ENCODE measurements around the gene IER5. TPM values are rescaled to one million over a fixed set of nuclear protein-coding genes. Genes with fewer than 3 reads are reported as not detected.

Gene IER5
- total RNA-seq, 1 experiment from 2014 or later: 100 TPM

GRCh38 chr1:181061487-181061886, 27.0 kb upstream of the IER5 start:
- H3K4me1 ChIP-seq (ENCODE audit: insufficient read depth, low read length): no peaks in the 10 kb centered on the region
- no peaks in the 10 kb centered on the region for H3K36me3 ChIP-seq (ENCODE audit: low read depth, low read length)
- H4K20me1 ChIP-seq (ENCODE audit: low read length): no peaks in the 10 kb centered on the region
- no peak overlapping the region for H3K4me2 ChIP-seq (ENCODE audit: low read length)
- intact Hi-C loops (cut with micrococcal nuclease): no loop called here
- ATAC-seq: no peak
- TF ChIP-seq EZH2 (IDR thresholded peaks at IDR 0.05; ENCODE audit: low read length, unreplicated experiment) (no peak), EZH2phosphoT487 (IDR thresholded peaks at IDR 0.05; ENCODE audit: borderline replicate concordance, low read length) (no peak), CTCF (conservative IDR thresholded peaks at IDR 0.05; ENCODE audit: low read depth, low read length) (no peak)
- no peaks in the 10 kb centered on the region for H3F3A ChIP-seq (ENCODE audit: low read length, unreplicated experiment)
- H2AFZ ChIP-seq (ENCODE audit: low read length): no peak overlapping the region
- POLR2A ChIA-PET (ENCODE audit: unreplicated experiment): no interaction called here
- no peaks in the 10 kb centered on the region for H3K79me2 ChIP-seq (ENCODE audit: low read length)
- H3K9ac ChIP-seq (ENCODE audit: low read length): no peak overlapping the region
- DNase-seq: no peak
- no peaks in the 10 kb centered on the region for H3K9me2 ChIP-seq (replicated peaks; ENCODE audit: low read length)
- H3K27me3 ChIP-seq (ENCODE audit: low read length): no peaks in the 10 kb centered on the region
- H3K9me3 ChIP-seq (ENCODE audit: low read length): no peaks in the 10 kb centered on the region
- no peak overlapping the region for H3K27ac ChIP-seq (ENCODE audit: low read length)
- no TSS peak for BruUV-seq (replicated peaks)
- CTCF ChIA-PET: no interaction called here
- H3K4me3 ChIP-seq (ENCODE audit: low read length): no peak overlapping the region

DNA sequence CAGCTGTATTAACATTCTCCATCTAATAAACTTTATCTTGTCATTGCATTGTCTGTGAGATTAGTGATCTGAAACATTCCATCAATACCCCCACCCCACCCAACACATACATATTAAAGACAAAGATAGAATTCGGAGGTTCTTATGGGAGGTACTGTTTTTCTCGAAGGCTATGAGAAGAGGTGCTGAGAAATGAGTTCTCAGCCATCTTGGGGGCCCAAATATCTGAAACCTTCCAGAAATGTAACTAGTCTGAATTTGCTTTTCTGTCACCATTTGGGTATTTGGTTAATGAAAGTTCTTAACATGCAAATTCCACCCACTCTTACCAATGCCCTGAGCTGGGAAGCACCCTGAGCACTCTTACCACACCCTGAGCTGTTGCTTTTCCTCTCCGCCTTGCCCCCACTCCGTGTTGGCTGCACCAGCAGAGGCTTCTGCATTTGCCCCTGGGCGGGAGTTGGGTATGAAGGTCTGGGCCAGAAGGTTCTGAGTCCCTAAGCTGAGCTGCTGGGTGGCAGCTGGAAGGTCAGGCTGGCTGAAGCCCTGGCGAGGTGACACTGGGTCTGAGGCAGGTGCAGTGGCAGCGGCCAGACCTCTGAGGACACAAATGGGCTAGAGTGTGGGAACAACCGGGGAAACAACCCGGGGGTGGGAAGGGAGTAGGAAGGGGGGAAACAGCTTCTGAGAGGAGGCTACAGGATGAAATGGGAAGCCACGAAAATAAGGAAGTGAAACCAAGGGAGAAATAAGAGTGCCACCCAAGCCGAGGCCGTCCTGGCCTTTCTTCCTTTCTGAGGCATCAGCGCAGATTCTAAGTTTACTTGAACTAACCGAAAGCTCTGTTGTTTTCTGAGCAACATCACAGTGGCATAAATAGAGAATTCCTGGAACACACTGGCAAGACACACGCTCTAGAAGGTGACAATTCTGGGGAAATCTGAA, 26.3 kb upstream of the IER5 start:
- H3K79me2 ChIP-seq (ENCODE audit: low read length): no peaks in the 10 kb centered on the region
- no peaks in the 10 kb centered on the region for H3K36me3 ChIP-seq (ENCODE audit: low read depth, low read length)
- H3K9me2 ChIP-seq (replicated peaks; ENCODE audit: low read length): no peaks in the 10 kb centered on the region
- BruUV-seq (replicated peaks): no TSS peak
- DNase-seq (no peak), ATAC-seq (no peak)
- H3K4me2 ChIP-seq (ENCODE audit: low read length): no peak overlapping the region
- H3F3A ChIP-seq (ENCODE audit: low read length, unreplicated experiment): no peaks in the 10 kb centered on the region
- H3K27ac ChIP-seq (ENCODE audit: low read length): no peak overlapping the region
- POLR2A ChIA-PET (ENCODE audit: unreplicated experiment): no interaction called here
- no peaks in the 10 kb centered on the region for H3K4me1 ChIP-seq (ENCODE audit: insufficient read depth, low read length)
- no peaks in the 10 kb centered on the region for H4K20me1 ChIP-seq (ENCODE audit: low read length)
- H2AFZ ChIP-seq (ENCODE audit: low read length): no peak overlapping the region
- no peaks in the 10 kb centered on the region for H3K27me3 ChIP-seq (ENCODE audit: low read length)
- no peaks in the 10 kb centered on the region for H3K9me3 ChIP-seq (ENCODE audit: low read length)
- no peak overlapping the region for H3K4me3 ChIP-seq (ENCODE audit: low read length)
- TF ChIP-seq EZH2 (IDR thresholded peaks at IDR 0.05; ENCODE audit: low read length, unreplicated experiment) (no peak), CTCF (conservative IDR thresholded peaks at IDR 0.05; ENCODE audit: low read depth, low read length) (no peak)
- no peak overlapping the region for H3K9ac ChIP-seq (ENCODE audit: low read length)
- CTCF ChIA-PET: no interaction called here
- intact Hi-C loops (cut with micrococcal nuclease): no loop called here

GRCh38 chr1:181062836-181063428, 25.6 kb upstream of the IER5 start:
- intact Hi-C loops (cut with micrococcal nuclease): no loop called here
- Histone ChIP-seq H4K20me1 (ENCODE audit: low read length) (no peaks in the 10 kb centered on the region), H3K27me3 (ENCODE audit: low read length) (no peaks in the 10 kb centered on the region), H3K4me1 (ENCODE audit: insufficient read depth, low read length) (no peaks in the 10 kb centered on the region), H3K4me2 (ENCODE audit: low read length) (no peak overlapping the region), H3K9ac (ENCODE audit: low read length) (no peak overlapping the region), H3K27ac (ENCODE audit: low read length) (no peak overlapping the region), H3K9me3 (ENCODE audit: low read length) (no peaks in the 10 kb centered on the region), H3K36me3 (ENCODE audit: low read depth, low read length) (no peaks in the 10 kb centered on the region), H2AFZ (ENCODE audit: low read length) (no peak overlapping the region), H3K9me2 (replicated peaks; ENCODE audit: low read length) (no peaks in the 10 kb centered on the region), H3K4me3 (ENCODE audit: low read length) (no peak overlapping the region), H3K79me2 (ENCODE audit: low read length) (no peaks in the 10 kb centered on the region), H3F3A (ENCODE audit: low read length, unreplicated experiment) (no peaks in the 10 kb centered on the region)
- BruUV-seq (replicated peaks): no TSS peak
- TF ChIP-seq EZH2phosphoT487 (IDR thresholded peaks at IDR 0.05; ENCODE audit: borderline replicate concordance, low read length): no peak
- no peak for TF ChIP-seq EZH2 (IDR thresholded peaks at IDR 0.05; ENCODE audit: low read length, unreplicated experiment)
- TF ChIP-seq CTCF (conservative IDR thresholded peaks at IDR 0.05; ENCODE audit: low read depth, low read length): no peak
- ChIA-PET CTCF (no interaction called here), POLR2A (ENCODE audit: unreplicated experiment) (no interaction called here)
- DNase-seq (no peak), ATAC-seq (no peak)
